Ascending aorta (tissue), 2 donors: ENCODE results near the gene DCANP1. TPM values are rescaled to one million over a fixed set of nuclear protein-coding genes. Genes with fewer than 3 reads are reported as not detected.

ENCODE experiments used
- DNase-seq, 2 donors: peaks; one replicate each; pipeline ENCODE4 v3.0.0-alpha.2; 2019; ENCODE audit warnings: low spot score in 2 of 2
- H3K27ac ChIP-seq, 2 donors: fragments of 200-600 bp; sonication (generic); one replicate each; pipeline ENCODE4 v1.5.1; 2016 to 2017; ENCODE audit warnings: mild to moderate bottlenecking in 1 of 2
- H3K27me3 ChIP-seq: fragments of 200-600 bp; sonication (generic); one replicate; pipeline ENCODE4 v1.5.1; 2017
- H3K36me3 ChIP-seq, 2 donors: fragments of 200-600 bp; sonication (generic); one replicate each; pipeline ENCODE4 v1.5.1; 2016
- H3K4me1 ChIP-seq, 2 donors: fragments of 200-600 bp; sonication (generic); one replicate each; pipeline ENCODE4 v1.5.1; 2016 to 2017; ENCODE audit warnings: mild to moderate bottlenecking in 1 of 2
- H3K4me3 ChIP-seq, 2 donors: fragments of 200-600 bp; sonication (generic); one replicate each; pipeline ENCODE4 v1.5.1; 2016 to 2017; ENCODE audit warnings: mild to moderate bottlenecking in 1 of 2
- H3K9me3 ChIP-seq, 2 donors: fragments of 200-600 bp; sonication (generic); one replicate each; pipeline ENCODE4 v1.5.1; 2016
- CTCF ChIP-seq, 3 experiments: fragments of 200-600 bp in 2 of 3; fragments of 450-650 bp in 1 of 3; sonication (generic) in 2 of 3; IDR thresholded peaks; one replicate each; pipeline ENCODE4 v1.5.1; 2016 to 2019; ENCODE audit warnings: antibody characterized with exemption in 3 of 3, mild to moderate bottlenecking in 1 of 3, moderate library complexity in 1 of 3
- intact Hi-C: fragments of 100-400 bp; cut with DNase I; formaldehyde crosslinking; loops from one replicate; pipeline ENCODE4 v1.15.1; 2023
- total RNA-seq: library from RNA; depleted of rRNA; stranded (reverse); fragments of >200 nt; gene quantifications from one replicate; pipeline ENCODE4 v1.1.0, GENCODE V29; 2016

The DCANP1 gene
- total RNA-seq, 1 donor from 2014 or later, result not detected

- DNase-seq, result peak; percentile 39 to 94
- intact Hi-C loops, result no loop called here
- Histone ChIP-seq H3K36me3 (no peaks in the 10 kb centered on the region), H3K4me1 (peaks cover 10 to 30% of the 10 kb centered on the region in 2 donors), H3K9me3 (no peaks in the 10 kb centered on the region), H3K4me3 (peak within 1 kb of the TSS; percentile 98 to 99), H3K27ac (peak within 1 kb of the TSS; percentile 78 to 88), H3K27me3 (no peaks in the 10 kb centered on the region)
- no peak for TF ChIP-seq CTCF (IDR thresholded peaks at IDR 0.05)
Observed at GRCh38 chr5:135398855-135399793, 48.0 kb downstream of the DCANP1 start, which contains the start of gene MACROH2A1. MACROH2A1 (minus strand) TSS chr5:135399231; CDS start chr5:135389093, 10,138 bp downstream.

GRCh38 chr5:135398160-135398854 is 48.8 kb downstream of the DCANP1 start:
- Histone ChIP-seq H3K27ac (peak overlapping the region; percentile 78 to 88), H3K4me3 (peak overlapping the region; percentile 98 to 99), H3K36me3 (no peaks in the 10 kb centered on the region), H3K9me3 (no peaks in the 10 kb centered on the region), H3K4me1 (peaks cover 10 to 30% of the 10 kb centered on the region in 2 donors), H3K27me3 (no peaks in the 10 kb centered on the region)
- no peak for DNase-seq
- intact Hi-C loops, result no loop called here
- no peak for TF ChIP-seq CTCF (IDR thresholded peaks at IDR 0.05)

DNA sequence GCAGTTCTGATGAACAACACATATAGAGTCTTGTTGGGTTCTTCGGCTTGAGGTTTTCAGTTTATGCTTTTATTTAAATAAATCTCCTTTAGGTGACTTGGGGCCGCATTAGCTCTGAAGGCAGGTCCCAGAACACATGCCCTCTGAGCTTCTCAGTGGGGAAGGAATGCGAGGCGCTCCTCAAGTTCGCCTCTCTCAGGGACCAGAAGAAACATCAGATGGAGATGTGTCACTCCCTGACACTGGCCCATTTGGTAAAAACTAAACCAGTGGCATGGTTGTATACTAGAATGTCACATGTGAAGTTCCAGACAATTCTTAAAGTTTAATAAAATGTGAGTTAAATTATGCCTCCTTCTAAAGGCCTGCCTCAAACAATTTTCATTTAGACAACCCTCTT is 50.1 kb downstream of the DCANP1 start:
- Histone ChIP-seq H3K9me3 (no peaks in the 10 kb centered on the region), H3K4me1 (peaks cover 10 to 30% of the 10 kb centered on the region in 2 donors), H3K36me3 (peaks cover 0 to 6% of the 10 kb centered on the region in 2 donors), H3K27me3 (no peaks in the 10 kb centered on the region), H3K27ac (no peak overlapping the region), H3K4me3 (peak overlapping the region in 1 of 2 donors; percentile 98)
- no peak for TF ChIP-seq CTCF (IDR thresholded peaks at IDR 0.05)
- DNase-seq, result no peak
- intact Hi-C loops, result no loop called here

GRCh38 chr5:135396459-135397055 is 50.6 kb downstream of the DCANP1 start:
- Histone ChIP-seq H3K4me3 (peak overlapping the region in 1 of 2 donors; percentile 98), H3K36me3 (peaks cover 0 to 6% of the 10 kb centered on the region in 2 donors), H3K4me1 (peaks cover 10 to 30% of the 10 kb centered on the region in 2 donors), H3K9me3 (no peaks in the 10 kb centered on the region), H3K27ac (no peak overlapping the region), H3K27me3 (no peaks in the 10 kb centered on the region)
- no peak for DNase-seq
- intact Hi-C loops, result no loop called here
- no peak for TF ChIP-seq CTCF (IDR thresholded peaks at IDR 0.05)

- Histone ChIP-seq H3K4me1 (peaks cover 10 to 35% of the 10 kb centered on the region in 2 donors), H3K27ac (no peak overlapping the region), H3K4me3 (peak overlapping the region in 1 of 2 donors; percentile 98), H3K36me3 (peaks cover 0 to 6% of the 10 kb centered on the region in 2 donors), H3K9me3 (no peaks in the 10 kb centered on the region), H3K27me3 (no peaks in the 10 kb centered on the region)
- DNase-seq, result no peak
- TF ChIP-seq CTCF (IDR thresholded peaks at IDR 0.05), result no peak
- intact Hi-C loops, result no loop called here
Observed at GRCh38 chr5:135395866-135396265, 51.3 kb downstream of the DCANP1 start.
